ENCODE results near the gene BCAS3.

DNA sequence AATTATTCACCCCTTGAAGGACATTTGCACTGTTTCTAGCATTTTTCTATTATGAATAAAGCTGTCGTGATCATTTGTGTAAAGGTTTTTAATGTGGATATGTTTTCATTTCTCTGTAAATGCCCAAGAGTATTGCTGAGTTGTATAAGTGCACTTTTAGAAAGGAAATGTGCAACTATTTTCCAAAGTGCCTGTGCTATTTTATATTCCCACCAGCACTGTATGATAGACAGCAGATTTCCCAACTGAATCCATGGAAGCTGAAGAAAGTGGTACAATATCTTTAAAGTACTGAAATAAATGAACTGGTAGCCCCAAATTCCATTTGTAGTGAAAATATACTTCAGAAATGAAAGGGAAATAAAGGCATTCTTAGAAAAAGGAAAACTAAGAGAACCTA lies 238.4 kb downstream of the BCAS3 start:
- TF ChIP-seq, protein P1, sequence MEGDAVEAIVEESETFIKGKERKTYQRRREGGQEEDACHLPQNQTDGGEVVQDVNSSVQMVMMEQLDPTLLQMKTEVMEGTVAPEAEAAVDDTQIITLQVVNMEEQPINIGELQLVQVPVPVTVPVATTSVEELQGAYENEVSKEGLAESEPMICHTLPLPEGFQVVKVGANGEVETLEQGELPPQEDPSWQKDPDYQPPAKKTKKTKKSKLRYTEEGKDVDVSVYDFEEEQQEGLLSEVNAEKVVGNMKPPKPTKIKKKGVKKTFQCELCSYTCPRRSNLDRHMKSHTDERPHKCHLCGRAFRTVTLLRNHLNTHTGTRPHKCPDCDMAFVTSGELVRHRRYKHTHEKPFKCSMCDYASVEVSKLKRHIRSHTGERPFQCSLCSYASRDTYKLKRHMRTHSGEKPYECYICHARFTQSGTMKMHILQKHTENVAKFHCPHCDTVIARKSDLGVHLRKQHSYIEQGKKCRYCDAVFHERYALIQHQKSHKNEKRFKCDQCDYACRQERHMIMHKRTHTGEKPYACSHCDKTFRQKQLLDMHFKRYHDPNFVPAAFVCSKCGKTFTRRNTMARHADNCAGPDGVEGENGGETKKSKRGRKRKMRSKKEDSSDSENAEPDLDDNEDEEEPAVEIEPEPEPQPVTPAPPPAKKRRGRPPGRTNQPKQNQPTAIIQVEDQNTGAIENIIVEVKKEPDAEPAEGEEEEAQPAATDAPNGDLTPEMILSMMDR (IDR thresholded peaks at IDR 0.05): no peak
- TF ChIP-seq POLR2A (IDR thresholded peaks at IDR 0.05): no peak
